Activated CD4-positive, alpha-beta T cell treated with anti-CD3 and anti-CD28 coated beads, Interleukin-2, amount 10 ng/mL, durations not matched to agents 24 days and 14 days (primary cell): ENCODE measurements around the gene FJX1. TPM values are rescaled to one million over a fixed set of nuclear protein-coding genes. Genes with fewer than 3 reads are reported as not detected.
A peak's percentile ranks its signal among the peaks of the same experiment; 100 is the strongest.
"Not testable (repeated sequence)": the region's sequence is repeated elsewhere in the genome, so short reads cannot be mapped to it uniquely, and the experiment has no call there.

Experiments
- DNase-seq: peaks from one replicate; pipeline ENCODE4 v3.0.0; 2022
- H3K27ac Mint-ChIP-seq: one replicate; pipeline ENCODE4 v1.8.0; 2022; ENCODE audit warnings: mild to moderate bottlenecking, mixed read lengths
- H3K27me3 Mint-ChIP-seq: one replicate; pipeline ENCODE4 v1.8.0; 2022; ENCODE audit warnings: mixed read lengths
- H3K36me3 Mint-ChIP-seq: one replicate; pipeline ENCODE4 v1.8.0; 2022; ENCODE audit warnings: low read depth, mild to moderate bottlenecking, mixed read lengths
- H3K4me1 Mint-ChIP-seq: one replicate; pipeline ENCODE4 v1.8.0; 2021; ENCODE audit warnings: mixed read lengths
- H3K4me3 Mint-ChIP-seq: one replicate; pipeline ENCODE4 v1.8.0; 2022; ENCODE audit warnings: mild to moderate bottlenecking, moderate library complexity, mixed read lengths
- H3K9me3 Mint-ChIP-seq: one replicate; pipeline ENCODE4 v1.8.0; 2021; ENCODE audit warnings: mixed read lengths
- intact Hi-C: fragments of 100-400 bp; cut with micrococcal nuclease; formaldehyde crosslinking; loops from one replicate; pipeline ENCODE4 v1.15.1; 2023
- total RNA-seq: library from RNA; stranded (reverse); gene quantifications from 2 replicates; pipeline ENCODE4 v1.2.3, GENCODE V29; 2022

The FJX1 gene
- total RNA-seq, 1 donor from 2014 or later: 0.30 TPM

DNA sequence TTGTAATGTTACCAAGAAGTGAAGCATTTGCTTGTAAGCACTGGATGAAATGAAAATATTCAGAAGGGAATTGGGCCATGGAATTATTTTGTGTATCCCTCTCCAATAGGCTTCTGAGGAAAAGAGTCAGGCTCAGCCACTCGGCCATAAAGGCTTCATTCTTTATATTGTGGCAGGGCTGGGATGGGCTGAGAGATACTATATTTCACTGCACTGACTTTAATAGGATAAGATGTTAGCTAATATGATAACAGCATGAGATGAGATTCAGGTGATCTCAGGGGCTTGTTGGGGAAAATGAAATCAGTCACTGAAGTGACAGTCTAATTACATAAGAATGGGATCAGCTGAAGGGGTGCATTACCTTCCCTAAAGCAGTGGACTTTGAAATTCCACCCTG lies 37.0 kb downstream of the FJX1 start:
- Mint-ChIP-seq H3K27ac (no peak overlapping the region), H3K4me1 (no peaks in the 10 kb centered on the region), H3K4me3 (no peak overlapping the region), H3K36me3 (no peaks in the 10 kb centered on the region), H3K9me3 (no peaks in the 10 kb centered on the region), H3K27me3 (peaks cover 47% of the 10 kb centered on the region)
- DNase-seq: no peak
- intact Hi-C loops: no loop called here

GRCh38 chr11:35655856-35656255 lies 37.6 kb downstream of the FJX1 start:
- H3K4me3 Mint-ChIP-seq: no peak overlapping the region
- H3K36me3 Mint-ChIP-seq: no peaks in the 10 kb centered on the region
- intact Hi-C loops: no loop called here
- no peaks in the 10 kb centered on the region for H3K4me1 Mint-ChIP-seq
- no peak for DNase-seq
- H3K27ac Mint-ChIP-seq: no peak overlapping the region
- H3K9me3 Mint-ChIP-seq: no peaks in the 10 kb centered on the region
- H3K27me3 Mint-ChIP-seq: peaks cover 42% of the 10 kb centered on the region

- peaks cover 8% of the 10 kb centered on the region for H3K9me3 Mint-ChIP-seq
- peaks cover 38% of the 10 kb centered on the region for H3K27me3 Mint-ChIP-seq
- H3K4me3 Mint-ChIP-seq: no peak overlapping the region
- no peak overlapping the region for H3K27ac Mint-ChIP-seq
- DNase-seq: no peak
- peaks cover 7% of the 10 kb centered on the region for H3K36me3 Mint-ChIP-seq
- peaks cover 12% of the 10 kb centered on the region for H3K4me1 Mint-ChIP-seq
- intact Hi-C loops: no loop called here
Measured at GRCh38 chr11:35658020-35658948, 40.0 kb downstream of the FJX1 start.

DNA sequence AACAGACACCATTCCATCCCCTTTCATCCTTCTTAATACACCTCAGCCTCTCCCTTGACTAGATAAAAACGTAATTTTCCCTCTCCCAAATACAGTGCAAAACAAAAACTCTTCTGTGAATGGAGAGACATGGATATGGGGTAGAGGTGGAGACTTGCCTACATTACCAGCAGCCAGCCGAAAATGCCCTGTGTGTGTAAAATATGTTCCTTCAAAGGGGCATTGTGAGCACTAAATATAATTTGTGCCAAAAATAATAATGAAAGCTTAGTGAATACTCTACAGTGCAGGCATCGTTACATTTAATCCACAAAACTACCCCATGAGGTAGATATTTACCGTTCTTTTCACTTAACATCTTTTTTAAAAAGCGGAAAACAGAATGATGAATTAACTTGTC lies 43.3 kb downstream of the FJX1 start:
- Mint-ChIP-seq H3K27me3 (peaks cover 19% of the 10 kb centered on the region), H3K27ac (no peak overlapping the region), H3K4me1 (peaks cover 32% of the 10 kb centered on the region), H3K36me3 (peaks cover 27% of the 10 kb centered on the region), H3K9me3 (peaks cover 21% of the 10 kb centered on the region), H3K4me3 (peak overlapping the region; percentile 95)
- DNase-seq: no peak
- intact Hi-C loops: loop anchor here (5.0 kb wide), 1 partner anchor 1009 kb away; no protein-coding TSS in a partner anchor

GRCh38 chr11:35662061-35662648 lies 43.9 kb downstream of the FJX1 start:
- intact Hi-C loops: loop anchor here (2.0 to 5.0 kb wide), 3 partner anchors 43 to 1010 kb away; partner anchors contain the start of genes COMMD9 and FJX1
- Mint-ChIP-seq H3K4me1 (peaks cover 32% of the 10 kb centered on the region), H3K27me3 (peaks cover 18% of the 10 kb centered on the region), H3K4me3 (peak overlapping the region; percentile 95), H3K27ac (peak overlapping the region; percentile 93), H3K36me3 (peaks cover 31% of the 10 kb centered on the region), H3K9me3 (peaks cover 21% of the 10 kb centered on the region)
- DNase-seq: no peak

- intact Hi-C loops: loop anchor here (2.0 to 5.0 kb wide), 3 partner anchors 44 to 1011 kb away; partner anchors contain the start of genes COMMD9 and FJX1
- Mint-ChIP-seq H3K36me3 (peaks cover 34% of the 10 kb centered on the region), H3K27me3 (peaks cover 16% of the 10 kb centered on the region), H3K27ac (peak within 1 kb of the TSS; percentile 93), H3K4me1 (peaks cover 32% of the 10 kb centered on the region), H3K9me3 (peaks cover 21% of the 10 kb centered on the region), H3K4me3 (peak within 1 kb of the TSS; percentile 95)
- peak; percentile 95 for DNase-seq
Measured at GRCh38 chr11:35662649-35663407, 44.6 kb downstream of the FJX1 start, which contains the start of gene TRIM44. Gene TRIM44, plus strand, starts transcription at chr11:35662775. Its CDS starts 337 bp downstream, at chr11:35663112.

- no peak for DNase-seq
- H3K36me3 Mint-ChIP-seq: peaks cover 39% of the 10 kb centered on the region
- peaks cover 32% of the 10 kb centered on the region for H3K4me1 Mint-ChIP-seq
- H3K9me3 Mint-ChIP-seq: peaks cover 21% of the 10 kb centered on the region
- H3K4me3 Mint-ChIP-seq: peak overlapping the region; percentile 95
- H3K27me3 Mint-ChIP-seq: peaks cover 12% of the 10 kb centered on the region
- intact Hi-C loops: loop anchor here (2.0 to 5.0 kb wide), 3 partner anchors 45 to 1011 kb away; partner anchors contain the start of genes COMMD9 and FJX1
- H3K27ac Mint-ChIP-seq: peak overlapping the region; percentile 93
Measured at GRCh38 chr11:35663408-35663702, 45.1 kb downstream of the FJX1 start.

DNA sequence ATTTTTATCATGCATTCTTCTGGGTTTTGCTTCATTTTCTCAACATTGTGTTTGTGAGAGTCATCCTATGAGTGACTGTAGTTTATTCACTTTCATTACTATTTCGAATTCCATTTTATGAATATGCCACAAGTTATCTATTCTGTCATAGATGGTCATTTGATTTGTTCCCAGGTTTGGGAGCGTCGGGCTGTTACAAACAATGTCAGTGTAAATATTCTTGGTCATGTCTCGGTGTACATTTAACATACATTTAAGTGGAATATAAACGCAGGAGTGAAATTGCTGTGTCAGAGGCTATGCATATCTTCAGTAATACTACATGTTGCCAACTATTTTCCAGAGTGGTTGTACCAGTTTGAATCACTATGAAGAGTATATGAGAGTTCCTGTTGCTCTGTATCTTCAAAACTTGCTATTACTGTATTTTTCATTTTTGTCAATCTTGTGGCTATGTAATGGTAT lies 46.7 kb downstream of the FJX1 start:
- H3K27me3 Mint-ChIP-seq: peaks cover 5% of the 10 kb centered on the region
- peaks cover 34% of the 10 kb centered on the region for H3K4me1 Mint-ChIP-seq
- H3K36me3 Mint-ChIP-seq: peaks cover 44% of the 10 kb centered on the region
- intact Hi-C loops: loop anchor here (5.0 kb wide), 1 partner anchor 1013 kb away; no protein-coding TSS in a partner anchor
- H3K4me3 Mint-ChIP-seq: peak overlapping the region; percentile 13
- H3K27ac Mint-ChIP-seq: no peak overlapping the region
- H3K9me3 Mint-ChIP-seq: peaks cover 22% of the 10 kb centered on the region
- DNase-seq: no peak

DNA sequence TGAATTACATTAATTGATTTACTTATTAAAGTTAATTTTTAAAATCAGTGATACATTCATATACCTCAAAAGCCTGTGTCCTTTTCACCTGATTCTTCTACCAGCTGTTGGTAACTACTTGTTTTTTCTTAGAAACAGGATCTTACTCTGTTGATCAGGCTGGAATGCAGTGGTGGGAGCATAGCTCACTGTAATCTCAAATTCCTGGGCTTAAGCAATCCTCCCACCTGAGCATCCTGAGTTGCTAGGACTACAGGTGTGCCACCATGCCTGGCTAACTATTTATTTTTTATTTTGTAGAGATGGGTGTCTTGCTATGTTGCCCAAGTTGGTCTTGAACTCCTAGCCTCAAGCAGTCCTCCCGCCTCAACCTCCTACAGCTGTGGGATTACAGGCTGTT lies 49.0 kb downstream of the FJX1 start:
- no peaks in the 10 kb centered on the region for H3K27me3 Mint-ChIP-seq
- H3K9me3 Mint-ChIP-seq: peaks cover 22% of the 10 kb centered on the region
- intact Hi-C loops: no loop called here
- no peak for DNase-seq
- H3K36me3 Mint-ChIP-seq: peaks cover 47% of the 10 kb centered on the region
- H3K27ac Mint-ChIP-seq: no peak overlapping the region
- no peak overlapping the region for H3K4me3 Mint-ChIP-seq
- peaks cover 35% of the 10 kb centered on the region for H3K4me1 Mint-ChIP-seq

DNA sequence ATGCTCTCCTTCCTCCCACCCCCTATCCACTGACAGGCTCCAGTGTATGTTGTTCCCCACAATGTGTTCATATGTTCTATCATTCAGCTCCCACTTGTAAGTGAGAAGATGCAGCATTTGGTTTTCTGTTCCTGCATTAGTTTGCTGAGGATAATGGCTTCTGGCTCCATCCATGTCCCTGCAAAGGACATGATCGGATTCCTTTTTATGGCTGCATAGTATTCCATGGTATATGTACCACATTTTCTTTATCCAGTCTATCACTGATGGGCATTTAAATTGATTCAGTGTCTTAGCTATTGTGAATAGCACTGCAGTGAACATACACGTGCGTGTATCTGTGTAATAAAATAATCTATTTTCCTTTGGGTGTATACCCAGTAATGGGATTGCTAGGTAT lies 50.1 kb downstream of the FJX1 start:
- Mint-ChIP-seq H3K36me3 (peaks cover 39% of the 10 kb centered on the region), H3K9me3 (peaks cover 15% of the 10 kb centered on the region), H3K4me1 (peaks cover 30% of the 10 kb centered on the region)
- H3K27ac Mint-ChIP-seq, H3K4me3 Mint-ChIP-seq, intact Hi-C loops, H3K27me3 Mint-ChIP-seq, DNase-seq: not testable (repeated sequence)

Other genes starting within 250 kb of the FJX1 start
- not detected in 2 replicates for gene SLC1A2, start 198.9 kb upstream of the FJX1 start, total RNA-seq
- gene PAMR1, start 92.8 kb upstream of the FJX1 start, total RNA-seq: not detected in 2 replicates
- gene TRIM44, start 44.3 kb downstream of the FJX1 start, total RNA-seq: 27.3 and 27.8 TPM in 2 replicates